AML-193 (cell line): ENCODE data around the gene CTRL.
"Not testable (repeated sequence)": the region's sequence is repeated elsewhere in the genome, so short reads cannot be mapped to it uniquely, and the experiment has no call there.

Source experiments
- DNase-seq, 2 experiments: peaks; one replicate each; lab custom pipeline; 2025; lab: John Stamatoyannopoulos, UW

CTRL gene

GRCh38 chr16:67941469-67942199 lies 10.0 kb upstream of the CTRL start:
- no peak for DNase-seq

- no peak for DNase-seq
Measured at GRCh38 chr16:67940446-67941089, 8.9 kb upstream of the CTRL start.

GRCh38 chr16:67939507-67940445 lies 8.1 kb upstream of the CTRL start:
- DNase-seq, result no peak

- not testable (repeated sequence) for DNase-seq
Measured at GRCh38 chr16:67937713-67938112, 6.1 kb upstream of the CTRL start.

GRCh38 chr16:67936880-67937605 lies 5.4 kb upstream of the CTRL start:
- peak; percentile 86 to 93 for DNase-seq

- peak in 1 of 2 experiments; percentile 6 for DNase-seq
Measured at GRCh38 chr16:67936124-67936879, 4.6 kb upstream of the CTRL start, which contains the start of gene PSMB10. Gene PSMB10, minus strand, starts transcription at chr16:67936850. Its CDS starts 101 bp downstream, at chr16:67936749.

GRCh38 chr16:67935402-67936123 lies 3.9 kb upstream of the CTRL start:
- peak; percentile 90 for DNase-seq

- no peak for DNase-seq
Measured at GRCh38 chr16:67935101-67935401, 3.4 kb upstream of the CTRL start.

GRCh38 chr16:67934306-67935100 lies 2.8 kb upstream of the CTRL start:
- DNase-seq, result no peak

GRCh38 chr16:67933805-67934204 lies 2.1 kb upstream of the CTRL start:
- DNase-seq, result no peak

GRCh38 chr16:67932462-67932840 lies 789 bp upstream of the CTRL start:
- no peak for DNase-seq

- no peak for DNase-seq
Measured at GRCh38 chr16:67930678-67931211, 917 bp downstream of the CTRL start.

- no peak for DNase-seq
Measured at GRCh38 chr16:67930191-67930590, 1.5 kb downstream of the CTRL start.

- peak; percentile 48 to 56 for DNase-seq
Measured at GRCh38 chr16:67928561-67929364, 2.9 kb downstream of the CTRL start.

- no peak for DNase-seq
Measured at GRCh38 chr16:67928147-67928546, 3.5 kb downstream of the CTRL start.

GRCh38 chr16:67927131-67927941 lies 4.3 kb downstream of the CTRL start:
- DNase-seq, result no peak

GRCh38 chr16:67926181-67926750 lies 5.4 kb downstream of the CTRL start:
- no peak for DNase-seq
